ENCODE measurements around the gene BCR. TPM values are rescaled to one million over a fixed set of nuclear protein-coding genes. Genes with fewer than 3 reads are reported as not detected.

Gene BCR
- total RNA-seq, 2 donors from 2014 or later: 27.0 to 41.3 TPM

- Histone ChIP-seq H3K36me3 (no peaks in the 10 kb centered on the region), H3K27ac (no peak overlapping the region), H3K27me3 (no peaks in the 10 kb centered on the region), H3K4me1 (peaks cover 0 to 98% of the 10 kb centered on the region in 2 donors), H3K9me3 (no peaks in the 10 kb centered on the region), H3K4me3 (no peak overlapping the region)
- DNase-seq (ENCODE audit: low spot score): no peak
- TF ChIP-seq CTCF (IDR thresholded peaks at IDR 0.05): no peak
Measured at GRCh38 chr22:23221351-23221804, 41.1 kb downstream of the BCR start.

- H3K27me3 ChIP-seq: no peaks in the 10 kb centered on the region
- no peak for DNase-seq (ENCODE audit: low spot score)
- no peak overlapping the region for H3K27ac ChIP-seq
- H3K9me3 ChIP-seq: no peaks in the 10 kb centered on the region
- H3K4me1 ChIP-seq: peaks cover 0 to 98% of the 10 kb centered on the region in 2 donors
- no peaks in the 10 kb centered on the region for H3K36me3 ChIP-seq
- no peak for TF ChIP-seq CTCF (IDR thresholded peaks at IDR 0.05)
- H3K4me3 ChIP-seq: no peak overlapping the region
Measured at GRCh38 chr22:23222033-23222792, 41.9 kb downstream of the BCR start.

GRCh38 chr22:23222793-23223568, 42.7 kb downstream of the BCR start:
- Histone ChIP-seq H3K27ac (peak overlapping the region; percentile 67 to 74), H3K4me3 (no peak overlapping the region), H3K36me3 (no peaks in the 10 kb centered on the region), H3K9me3 (no peaks in the 10 kb centered on the region), H3K27me3 (no peaks in the 10 kb centered on the region), H3K4me1 (peaks cover 0 to 98% of the 10 kb centered on the region in 2 donors)
- DNase-seq (ENCODE audit: low spot score): no peak
- TF ChIP-seq CTCF (IDR thresholded peaks at IDR 0.05): no peak

GRCh38 chr22:23223569-23224317, 43.4 kb downstream of the BCR start:
- H3K36me3 ChIP-seq: no peaks in the 10 kb centered on the region
- no peak for TF ChIP-seq CTCF (IDR thresholded peaks at IDR 0.05)
- H3K27me3 ChIP-seq: no peaks in the 10 kb centered on the region
- peak overlapping the region; percentile 67 to 74 for H3K27ac ChIP-seq
- H3K4me1 ChIP-seq: peaks cover 0 to 90% of the 10 kb centered on the region in 2 donors
- H3K9me3 ChIP-seq: peaks cover 0 to 7% of the 10 kb centered on the region in 2 donors
- H3K4me3 ChIP-seq: no peak overlapping the region
- DNase-seq (ENCODE audit: low spot score): no peak

- TF ChIP-seq CTCF (IDR thresholded peaks at IDR 0.05): no peak
- no peaks in the 10 kb centered on the region for H3K27me3 ChIP-seq
- H3K4me1 ChIP-seq: peaks cover 0 to 79% of the 10 kb centered on the region in 2 donors
Measured at GRCh38 chr22:23224846-23225245, 44.5 kb downstream of the BCR start.

More at GRCh38 chr22:23224846-23225245, 44.5 kb downstream of the BCR start:
- Histone ChIP-seq H3K9me3 (peaks cover 0 to 15% of the 10 kb centered on the region in 2 donors), H3K27ac (peak overlapping the region in 1 of 2 donors; percentile 74), H3K36me3 (no peaks in the 10 kb centered on the region), H3K4me3 (no peak overlapping the region)
- DNase-seq (ENCODE audit: low spot score): no peak

Measured in right atrium auricular region (tissue), 2 donors.